Lower leg skin (tissue), 3 donors: Measurements from ENCODE around the gene NR5A2.

Experiments used
- CTCF ChIP-seq, 3 donors: fragments of 450-650 bp; IDR thresholded peaks; one replicate each; pipeline ENCODE4 v1.5.1; 2016; ENCODE audit warnings: antibody characterized with exemption in 3 of 3, mild to moderate bottlenecking in 3 of 3, moderate library complexity in 2 of 3
- POLR2A ChIP-seq, 2 donors: fragments of 450-650 bp; IDR thresholded peaks; one replicate each; pipeline ENCODE4 v1.6.1; 2016 to 2017; ENCODE audit warnings: antibody characterized with exemption in 2 of 2, mild to moderate bottlenecking in 1 of 2, moderate library complexity in 1 of 2

GRCh38 chr1:200165493-200166220 is 138.1 kb downstream of the NR5A2 start:
- TF ChIP-seq CTCF (IDR thresholded peaks at IDR 0.05) (no peak), POLR2A (IDR thresholded peaks at IDR 0.05) (no peak)
